ENCODE results near the gene WNK2.
A peak's percentile ranks its signal among the peaks of the same experiment; 100 is the strongest.
"Not testable (repeated sequence)": the region's sequence is repeated elsewhere in the genome, so short reads cannot be mapped to it uniquely, and the experiment has no call there.

WNK2 gene

GRCh38 chr9:93237540-93237939 is 53.6 kb downstream of the WNK2 start:
- DNase-seq: peak in 1 of 5 donors; percentile 51

GRCh38 chr9:93238953-93239925 is 55.3 kb downstream of the WNK2 start:
- DNase-seq: no peak

GRCh38 chr9:93240891-93241334 is 57.0 kb downstream of the WNK2 start:
- no peak for DNase-seq

GRCh38 chr9:93243112-93243511 is 59.2 kb downstream of the WNK2 start:
- DNase-seq: no peak

- no peak for DNase-seq
These were observed 60.2 kb downstream of the WNK2 start for GRCh38 chr9:93244101-93244500.

- DNase-seq: no peak
These were observed 60.8 kb downstream of the WNK2 start for GRCh38 chr9:93244510-93245436.

GRCh38 chr9:93245437-93245970 is 61.6 kb downstream of the WNK2 start:
- DNase-seq: no peak

GRCh38 chr9:93246111-93246510 is 62.2 kb downstream of the WNK2 start:
- no peak for DNase-seq

- no peak for DNase-seq
These were observed 62.6 kb downstream of the WNK2 start for GRCh38 chr9:93246526-93246925.

GRCh38 chr9:93247099-93247865 is 63.3 kb downstream of the WNK2 start:
- no peak for DNase-seq

- no peak for DNase-seq
These were observed 64.0 kb downstream of the WNK2 start for GRCh38 chr9:93247892-93248291.

GRCh38 chr9:93248386-93249040 is 64.6 kb downstream of the WNK2 start:
- DNase-seq: no peak

- no peak for DNase-seq
These were observed 66.2 kb downstream of the WNK2 start for GRCh38 chr9:93250185-93250584.

- DNase-seq: not testable (repeated sequence)
These were observed 67.4 kb downstream of the WNK2 start for GRCh38 chr9:93251309-93251708.

- DNase-seq: no peak
These were observed 68.3 kb downstream of the WNK2 start for GRCh38 chr9:93252116-93252780.

GRCh38 chr9:93252781-93253530 is 69.0 kb downstream of the WNK2 start:
- DNase-seq: no peak

GRCh38 chr9:93253633-93254032 is 69.7 kb downstream of the WNK2 start:
- DNase-seq: no peak

GRCh38 chr9:93254061-93254481 is 70.1 kb downstream of the WNK2 start:
- no peak for DNase-seq

- DNase-seq: no peak
These were observed 71.0 kb downstream of the WNK2 start for GRCh38 chr9:93254806-93255493.

GRCh38 chr9:93255494-93255867 is 71.5 kb downstream of the WNK2 start:
- no peak for DNase-seq

Measured in T-helper 1 cell (primary cell).